HFFc6 (cell line): Measurements from ENCODE around the gene SLC35B4. TPM values are rescaled to one million over a fixed set of nuclear protein-coding genes. Genes with fewer than 3 reads are reported as not detected.

ENCODE experiments used
- DNase-seq: peaks from one replicate; pipeline ENCODE4 v3.0.0-alpha.2; 2018
- H3K27ac Mint-ChIP-seq: 2 replicates; pipeline ENCODE4 v1.8.0; 2020; ENCODE audit warnings: mild to moderate bottlenecking, mixed read lengths
- H3K27me3 Mint-ChIP-seq: 2 replicates; pipeline ENCODE4 v1.8.0; 2021; ENCODE audit warnings: mild to moderate bottlenecking, moderate library complexity, mixed read lengths; ENCODE audit not compliant: insufficient read depth
- H3K36me3 Mint-ChIP-seq: 2 replicates; pipeline ENCODE4 v1.8.0; 2021; ENCODE audit warnings: low read depth, mixed read lengths
- H3K4me1 Mint-ChIP-seq: 2 replicates; pipeline ENCODE4 v1.8.0; 2020; ENCODE audit warnings: low read depth, mixed read lengths
- H3K4me3 Mint-ChIP-seq: 2 replicates; pipeline ENCODE4 v1.8.0; 2020; ENCODE audit warnings: mild to moderate bottlenecking, moderate library complexity, mixed read lengths
- H3K9me3 Mint-ChIP-seq: 2 replicates; pipeline ENCODE4 v1.8.0; 2020; ENCODE audit warnings: mild to moderate bottlenecking, mixed read lengths
- total RNA-seq, 6 experiments: library from RNA; stranded (reverse); fragmentation: NEBNext Ultra II Directional; extraction: Animal tissue kit (Norgen Biotek cat#: 25700); gene quantifications; 2 replicates in 1 of 6; 3 replicates in 5 of 6; pipeline ENCODE4 v1.2.3, GENCODE V29; 2021
- TF ChIP-seq, protein P1 (sequence below): fragments of 200-600 bp; sonication (generic); IDR thresholded peaks from 2 replicates; pipeline ENCODE4 v1.5.0; 2021; ENCODE audit warnings: antibody characterized with exemption, mild to moderate bottlenecking

SLC35B4 gene
- total RNA-seq, 6 experiments from 2014 or later = 21.0 to 32.3 (median 29.4) TPM

DNA sequence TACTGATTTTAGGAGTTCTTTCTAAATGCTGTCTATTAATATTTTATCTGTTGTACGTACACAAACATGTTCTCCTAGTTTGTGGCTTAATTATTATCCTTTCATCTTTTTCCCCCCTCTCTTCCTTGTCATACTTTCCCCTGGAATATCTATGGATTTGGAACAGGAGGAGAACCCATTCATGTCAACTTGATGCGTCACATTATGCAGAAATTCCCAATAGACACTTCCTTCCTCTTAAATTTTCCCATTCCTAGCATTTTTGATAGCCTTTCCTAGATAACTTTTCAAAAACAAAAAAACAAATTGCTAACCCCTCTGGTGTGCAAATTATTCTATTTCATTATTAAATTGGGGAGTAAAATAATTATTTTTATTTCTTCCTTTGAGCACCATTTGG, 36.2 kb downstream of the SLC35B4 start:
- H3K4me1 Mint-ChIP-seq = no peaks in the 10 kb centered on the region
- H3K36me3 Mint-ChIP-seq = no peaks in the 10 kb centered on the region
- TF ChIP-seq, protein P1, sequence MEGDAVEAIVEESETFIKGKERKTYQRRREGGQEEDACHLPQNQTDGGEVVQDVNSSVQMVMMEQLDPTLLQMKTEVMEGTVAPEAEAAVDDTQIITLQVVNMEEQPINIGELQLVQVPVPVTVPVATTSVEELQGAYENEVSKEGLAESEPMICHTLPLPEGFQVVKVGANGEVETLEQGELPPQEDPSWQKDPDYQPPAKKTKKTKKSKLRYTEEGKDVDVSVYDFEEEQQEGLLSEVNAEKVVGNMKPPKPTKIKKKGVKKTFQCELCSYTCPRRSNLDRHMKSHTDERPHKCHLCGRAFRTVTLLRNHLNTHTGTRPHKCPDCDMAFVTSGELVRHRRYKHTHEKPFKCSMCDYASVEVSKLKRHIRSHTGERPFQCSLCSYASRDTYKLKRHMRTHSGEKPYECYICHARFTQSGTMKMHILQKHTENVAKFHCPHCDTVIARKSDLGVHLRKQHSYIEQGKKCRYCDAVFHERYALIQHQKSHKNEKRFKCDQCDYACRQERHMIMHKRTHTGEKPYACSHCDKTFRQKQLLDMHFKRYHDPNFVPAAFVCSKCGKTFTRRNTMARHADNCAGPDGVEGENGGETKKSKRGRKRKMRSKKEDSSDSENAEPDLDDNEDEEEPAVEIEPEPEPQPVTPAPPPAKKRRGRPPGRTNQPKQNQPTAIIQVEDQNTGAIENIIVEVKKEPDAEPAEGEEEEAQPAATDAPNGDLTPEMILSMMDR = no peak
- no peak overlapping the region for H3K4me3 Mint-ChIP-seq
- no peak for DNase-seq
- no peaks in the 10 kb centered on the region for H3K9me3 Mint-ChIP-seq
- no peak overlapping the region for H3K27ac Mint-ChIP-seq
- H3K27me3 Mint-ChIP-seq = peaks cover 10% of the 10 kb centered on the region

DNA sequence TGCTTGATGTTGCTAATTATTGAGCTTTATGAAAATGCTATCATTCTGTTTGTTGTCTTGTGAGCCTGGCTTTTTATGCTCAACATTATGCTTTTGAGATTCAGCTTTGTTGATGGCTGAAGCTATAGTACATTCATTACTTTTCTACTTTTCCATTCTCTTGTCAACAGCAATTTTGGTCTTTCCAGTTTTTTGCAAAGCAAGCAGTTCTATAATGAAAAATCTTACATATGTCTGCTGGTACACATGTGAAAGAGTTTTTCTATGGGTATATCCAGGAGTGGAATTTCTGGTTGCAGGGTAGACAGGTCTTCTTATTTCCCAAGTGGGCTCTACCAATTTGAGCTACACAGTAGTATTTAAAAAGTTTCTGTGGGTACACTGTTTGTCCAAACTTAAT, 36.8 kb downstream of the SLC35B4 start:
- TF ChIP-seq, protein P1 = no peak
- no peak for DNase-seq
- H3K36me3 Mint-ChIP-seq = no peaks in the 10 kb centered on the region
- H3K4me3 Mint-ChIP-seq = no peak overlapping the region
- H3K27me3 Mint-ChIP-seq = peaks cover 7% of the 10 kb centered on the region
- no peaks in the 10 kb centered on the region for H3K9me3 Mint-ChIP-seq
- no peaks in the 10 kb centered on the region for H3K4me1 Mint-ChIP-seq
- no peak overlapping the region for H3K27ac Mint-ChIP-seq

DNA sequence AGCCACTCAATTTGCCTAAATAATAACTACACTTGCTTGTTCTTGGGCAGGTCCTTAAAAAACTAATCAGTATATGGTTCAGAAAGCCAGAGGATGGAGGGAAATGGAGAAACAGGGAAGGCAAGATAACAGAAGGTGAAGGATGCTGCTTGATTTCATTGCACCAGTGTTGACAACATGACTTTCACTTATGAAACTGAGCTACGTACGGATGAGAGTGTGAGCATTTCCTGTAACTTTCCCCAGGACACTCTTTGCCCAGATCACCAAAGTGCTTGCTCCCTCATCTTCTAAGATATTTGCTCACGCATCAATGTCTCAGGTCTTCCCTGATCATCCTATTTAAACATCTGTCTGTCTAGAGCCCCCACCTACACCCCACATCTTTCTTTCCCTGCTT, 37.4 kb downstream of the SLC35B4 start:
- Mint-ChIP-seq H3K36me3 (no peaks in the 10 kb centered on the region), H3K27ac (no peak overlapping the region), H3K4me3 (no peak overlapping the region), H3K27me3 (peaks cover 6% of the 10 kb centered on the region), H3K9me3 (no peaks in the 10 kb centered on the region), H3K4me1 (no peaks in the 10 kb centered on the region)
- DNase-seq = no peak
- TF ChIP-seq, protein P1 = no peak

DNA sequence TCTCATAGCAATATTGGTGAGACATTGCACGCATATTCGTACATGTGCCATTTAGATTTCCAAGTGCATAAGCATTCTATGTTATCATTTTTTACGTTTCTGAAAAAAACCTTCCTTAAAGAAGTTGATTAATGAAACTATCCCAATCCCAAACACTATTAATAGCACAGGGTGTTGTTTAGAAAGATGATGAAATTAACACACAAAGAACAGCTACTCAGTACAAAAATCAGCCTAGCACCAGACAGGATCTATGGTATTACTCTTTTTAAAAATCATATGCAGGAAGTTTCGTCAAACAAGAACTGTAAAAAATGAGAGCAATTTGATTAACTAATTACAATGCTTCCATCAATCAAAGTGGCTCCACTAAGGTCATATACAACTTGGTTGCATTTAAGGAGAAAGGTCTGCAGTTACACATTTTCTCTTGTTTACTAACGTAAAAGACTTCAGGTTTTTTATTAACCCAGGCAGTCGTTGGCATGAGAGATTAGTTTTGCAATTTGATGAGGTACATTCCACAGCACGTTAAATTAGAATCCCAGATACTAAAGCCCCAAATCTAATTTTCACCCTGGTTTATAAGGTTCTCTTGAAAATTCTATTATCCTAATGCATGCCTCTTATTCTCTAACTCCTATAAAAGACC, 38.1 kb downstream of the SLC35B4 start:
- peaks cover 5% of the 10 kb centered on the region for H3K27me3 Mint-ChIP-seq
- H3K27ac Mint-ChIP-seq = no peak overlapping the region
- H3K4me1 Mint-ChIP-seq = no peaks in the 10 kb centered on the region
- no peaks in the 10 kb centered on the region for H3K9me3 Mint-ChIP-seq
- TF ChIP-seq, protein P1 = no peak
- DNase-seq = no peak
- H3K4me3 Mint-ChIP-seq = no peak overlapping the region
- no peaks in the 10 kb centered on the region for H3K36me3 Mint-ChIP-seq

DNA sequence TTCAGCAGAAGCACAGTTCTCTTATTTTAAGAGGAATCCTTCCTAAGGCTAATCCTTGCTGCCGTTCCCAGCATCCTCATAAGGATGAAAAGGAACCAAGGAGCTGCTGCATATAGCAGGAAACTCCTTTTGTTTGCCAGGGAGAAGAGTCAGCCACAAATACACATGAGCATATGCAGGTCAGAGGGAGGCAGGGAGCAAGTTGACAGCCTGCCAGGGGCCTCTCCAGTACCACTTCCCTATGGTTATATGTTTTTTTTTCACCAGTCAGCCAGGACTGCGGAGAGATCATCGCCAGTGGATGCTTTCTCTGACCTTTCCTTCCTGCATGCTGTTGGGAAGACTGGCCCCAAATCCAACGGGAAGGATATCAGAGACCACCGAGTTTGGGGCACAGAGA, 39.8 kb downstream of the SLC35B4 start:
- no peaks in the 10 kb centered on the region for H3K9me3 Mint-ChIP-seq
- H3K27me3 Mint-ChIP-seq = no peaks in the 10 kb centered on the region; the same call in 1 of the 2 replicates
- TF ChIP-seq, protein P1 = no peak
- H3K4me1 Mint-ChIP-seq = no peaks in the 10 kb centered on the region
- DNase-seq = no peak
- H3K27ac Mint-ChIP-seq = no peak overlapping the region
- no peak overlapping the region for H3K4me3 Mint-ChIP-seq
- no peaks in the 10 kb centered on the region for H3K36me3 Mint-ChIP-seq

DNA sequence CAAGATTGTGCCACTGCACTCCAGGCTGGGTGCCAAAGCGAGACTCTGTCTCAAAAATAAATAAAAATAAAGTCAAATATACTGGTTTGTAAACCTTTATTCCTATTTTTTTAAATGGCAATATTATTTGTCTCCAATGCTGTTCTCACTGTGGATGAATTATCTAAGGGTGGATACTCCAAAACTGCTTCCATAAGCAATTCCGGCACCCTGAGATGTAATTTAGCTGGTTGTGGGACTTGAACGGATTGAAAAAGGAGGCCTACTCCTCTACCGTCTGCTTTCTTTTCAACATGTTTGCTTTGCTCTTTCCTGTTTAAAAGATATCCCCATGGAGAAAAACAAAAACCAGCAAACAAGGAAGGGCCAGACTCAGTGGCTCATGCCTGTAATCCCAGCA, 54.4 kb downstream of the SLC35B4 start:
- peaks cover 7% of the 10 kb centered on the region for H3K27me3 Mint-ChIP-seq
- no peaks in the 10 kb centered on the region; the same call in 1 of the 2 replicates for H3K9me3 Mint-ChIP-seq

More for the DNA sequence above, 54.4 kb downstream of the SLC35B4 start:
- TF ChIP-seq, protein P1 = no peak
- Mint-ChIP-seq H3K4me1 (no peaks in the 10 kb centered on the region), H3K36me3 (no peaks in the 10 kb centered on the region), H3K4me3 (no peak overlapping the region), H3K27ac (no peak overlapping the region)
- no peak for DNase-seq
